Activated CD8-positive, alpha-beta T cell treated with anti-CD3 and anti-CD28 coated beads, Interleukin-2, amount 10 ng/mL, durations not matched to agents 7 days and 5 days (primary cell): Measurements from ENCODE around the gene FLNA. TPM values are rescaled to one million over a fixed set of nuclear protein-coding genes. Genes with fewer than 3 reads are reported as not detected.

Source experiments
- ATAC-seq: fragments of 150-1000 bp; cut with Tn5 transposase; one replicate; pipeline ENCODE4 v1.10.0; 2021; ENCODE audit warnings: moderate library complexity
- CTCF ChIA-PET: fragments of 350-600 bp; sonication (Branson Sonifier 250); formaldehyde crosslinking; loops from one replicate; lab custom pipeline; 2021; ENCODE audit warnings: antibody characterized with exemption; lab: Charles Lee
- POLR2A ChIA-PET: fragments of 350-600 bp; sonication (Branson Sonifier 250); formaldehyde crosslinking; loops from one replicate; lab custom pipeline; 2021; ENCODE audit warnings: antibody characterized with exemption; lab: Charles Lee
- DNase-seq: peaks from one replicate; pipeline ENCODE4 v3.0.0-alpha.2; 2020
- H3K27ac Mint-ChIP-seq: one replicate; pipeline ENCODE4 v1.8.0; 2021; ENCODE audit warnings: mild to moderate bottlenecking, mixed read lengths
- H3K27me3 Mint-ChIP-seq: one replicate; pipeline ENCODE4 v1.8.0; 2021; ENCODE audit warnings: low read depth, mixed read lengths
- H3K36me3 Mint-ChIP-seq: one replicate; pipeline ENCODE4 v1.8.0; 2021; ENCODE audit warnings: low read depth, mixed read lengths
- H3K4me1 Mint-ChIP-seq: one replicate; pipeline ENCODE4 v1.8.0; 2021; ENCODE audit warnings: low read depth, mixed read lengths
- H3K4me3 Mint-ChIP-seq: one replicate; pipeline ENCODE4 v1.8.0; 2021; ENCODE audit warnings: mild to moderate bottlenecking, mixed read lengths
- H3K9me3 Mint-ChIP-seq: one replicate; pipeline ENCODE4 v1.8.0; 2022; ENCODE audit warnings: mixed read lengths; ENCODE audit not compliant: insufficient read depth
- total RNA-seq, 2 experiments: library from RNA; stranded (reverse); gene quantifications; one replicate each; pipeline ENCODE4 v1.2.3, GENCODE V29; 2021

Gene FLNA
- total RNA-seq, 2 experiments from 2014 or later, result 1,371 to 1,454 TPM

DNA sequence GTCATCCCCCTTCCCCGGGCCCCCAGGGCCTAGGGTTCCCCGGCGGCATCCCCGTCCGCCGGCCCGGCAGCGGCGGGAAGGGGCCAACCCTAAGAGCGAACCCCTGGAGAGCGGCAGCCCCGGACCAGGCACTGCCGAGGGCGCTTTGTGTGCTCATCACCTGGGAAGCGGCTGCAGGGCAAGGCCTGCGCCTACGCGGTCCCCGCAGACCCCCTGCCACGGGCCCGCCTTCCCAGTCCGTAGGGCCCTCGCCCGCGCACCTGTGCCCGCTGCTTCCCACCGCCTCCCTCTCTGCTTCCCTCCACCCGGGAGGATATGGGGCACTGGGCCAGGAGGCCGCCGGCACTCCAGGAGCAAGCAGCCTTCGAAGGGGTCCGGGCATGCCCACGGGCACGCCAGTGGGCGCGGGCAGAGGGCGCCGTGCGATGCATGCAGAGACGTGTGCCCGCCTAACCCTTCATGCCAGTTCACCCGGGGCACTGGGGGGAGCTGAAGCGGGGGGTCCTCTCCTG is 2.6 kb downstream of the FLNA start:
- POLR2A ChIA-PET, result interaction anchor here (1.8 kb wide), 1 partner anchor 26 kb away, joined by 13 read pairs; the partner anchor contains the start of gene RPL10
- H3K27ac Mint-ChIP-seq, result peak overlapping the region; percentile 82
- DNase-seq, result no peak

DNA sequence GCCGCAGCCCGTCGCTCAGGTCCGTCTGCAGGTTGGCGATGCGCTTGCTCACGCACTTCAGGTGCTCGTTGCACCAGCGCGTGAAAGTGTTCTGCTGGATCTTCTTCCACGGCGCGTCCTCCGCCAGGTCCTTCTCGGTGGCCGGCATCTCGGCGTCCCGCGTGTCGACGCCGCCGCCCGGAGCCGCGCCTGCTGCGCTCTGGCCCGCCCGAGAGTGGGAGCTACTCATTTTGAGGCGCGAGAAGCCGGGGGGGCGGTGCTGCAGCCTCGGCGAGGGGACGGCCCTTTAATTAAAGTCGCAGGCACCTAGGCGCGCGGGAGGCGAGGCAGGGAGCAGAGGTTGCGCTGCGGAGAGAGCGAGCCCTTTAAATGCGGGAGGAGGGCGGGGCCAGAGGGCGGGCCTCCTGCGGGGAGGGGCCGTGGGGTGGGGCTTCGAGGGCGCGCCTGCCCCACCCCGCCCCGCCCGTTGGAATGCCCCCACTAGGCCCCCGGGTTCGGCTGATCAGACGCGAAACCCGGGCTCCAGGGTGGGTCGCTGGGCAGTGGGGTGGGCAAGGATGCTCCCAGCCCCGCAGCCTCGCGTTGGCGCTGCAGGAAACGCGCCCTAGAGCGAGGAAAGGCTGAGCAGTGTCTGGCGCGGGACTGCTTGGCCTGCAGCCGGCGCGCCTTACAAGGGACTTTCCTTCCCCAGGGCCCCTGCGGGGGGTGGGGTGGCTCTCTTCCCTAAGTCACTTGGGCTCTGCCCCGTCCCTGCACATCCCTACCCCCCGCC is 3.2 kb downstream of the FLNA start:
- ChIA-PET CTCF (no interaction called here), POLR2A (interaction anchor here (0.6 to 1.7 kb wide), 5 partner anchors 9 to 173 kb away, joined by 3 to 6 read pairs (median 4); partner anchors contain the start of gene RPL10)
- H3K4me3 Mint-ChIP-seq, result peak overlapping the region; percentile 79
- ATAC-seq (peak; percentile 55), DNase-seq (peak; percentile 96)
- no peaks in the 10 kb centered on the region for H3K9me3 Mint-ChIP-seq
- peak overlapping the region; percentile 85 for H3K27ac Mint-ChIP-seq
- H3K4me1 Mint-ChIP-seq, result peaks cover 30% of the 10 kb centered on the region
- H3K27me3 Mint-ChIP-seq, result no peaks in the 10 kb centered on the region
- peaks cover 29% of the 10 kb centered on the region for H3K36me3 Mint-ChIP-seq

More for the DNA sequence above, 2.6 kb downstream of the FLNA start:
- peaks cover 26% of the 10 kb centered on the region for H3K36me3 Mint-ChIP-seq
- peaks cover 33% of the 10 kb centered on the region for H3K4me1 Mint-ChIP-seq
- H3K9me3 Mint-ChIP-seq, result no peaks in the 10 kb centered on the region
- H3K27me3 Mint-ChIP-seq, result no peaks in the 10 kb centered on the region
- peak; percentile 1 for ATAC-seq
- peak overlapping the region; percentile 79 for H3K4me3 Mint-ChIP-seq
- CTCF ChIA-PET, result no interaction called here

GRCh38 chrX:154370300-154371016 is 4.0 kb downstream of the FLNA start:
- ATAC-seq, result peak; percentile 0
- no peaks in the 10 kb centered on the region for H3K27me3 Mint-ChIP-seq

GRCh38 chrX:154369449-154370299 is 4.8 kb downstream of the FLNA start:
- ChIA-PET POLR2A (interaction anchor here (0.5 to 1.7 kb wide), 6 partner anchors 10 to 399 kb away, joined by 3 to 6 read pairs (median 4); partner anchors contain the start of genes EMD and RPL10), CTCF (interaction anchor here (1.0 kb wide), 1 partner anchor 22 kb away, joined by 3 read pairs; no protein-coding TSS in a partner anchor)
- peak; percentile 2 for ATAC-seq

More at GRCh38 chrX:154370300-154371016, 4.0 kb downstream of the FLNA start:
- peaks cover 32% of the 10 kb centered on the region for H3K4me1 Mint-ChIP-seq
- ChIA-PET POLR2A (interaction anchor here (1.0 to 1.7 kb wide), 6 partner anchors 15 to 174 kb away, joined by 3 to 6 read pairs (median 4); partner anchors contain the start of gene RPL10), CTCF (no interaction called here)
- H3K4me3 Mint-ChIP-seq, result peak overlapping the region; percentile 90
- H3K36me3 Mint-ChIP-seq, result peaks cover 29% of the 10 kb centered on the region
- no peaks in the 10 kb centered on the region for H3K9me3 Mint-ChIP-seq
- DNase-seq, result no peak
- peak overlapping the region; percentile 90 for H3K27ac Mint-ChIP-seq

GRCh38 chrX:154368630-154369448 is 5.6 kb downstream of the FLNA start:
- H3K27me3 Mint-ChIP-seq, result no peaks in the 10 kb centered on the region
- ChIA-PET CTCF (interaction anchor here (1.0 kb wide), 1 partner anchor 22 kb away, joined by 3 read pairs; no protein-coding TSS in a partner anchor), POLR2A (interaction anchor here (0.9 to 1.4 kb wide), 6 partner anchors 10 to 174 kb away, joined by 3 to 6 read pairs (median 5); partner anchors contain the start of genes EMD and RPL10)
- peaks cover 36% of the 10 kb centered on the region for H3K36me3 Mint-ChIP-seq
- peak overlapping the region; percentile 90 for H3K4me3 Mint-ChIP-seq
- DNase-seq (peak; percentile 92), ATAC-seq (peak; percentile 42)
- H3K27ac Mint-ChIP-seq, result peak overlapping the region; percentile 84
- no peaks in the 10 kb centered on the region for H3K9me3 Mint-ChIP-seq
- H3K4me1 Mint-ChIP-seq, result peaks cover 30% of the 10 kb centered on the region

More at GRCh38 chrX:154369449-154370299, 4.8 kb downstream of the FLNA start:
- Mint-ChIP-seq H3K9me3 (no peaks in the 10 kb centered on the region), H3K36me3 (peaks cover 31% of the 10 kb centered on the region), H3K27me3 (no peaks in the 10 kb centered on the region), H3K4me1 (peaks cover 29% of the 10 kb centered on the region), H3K27ac (peak overlapping the region; percentile 90), H3K4me3 (peak overlapping the region; percentile 90)
- DNase-seq, result peak; percentile 82

DNA sequence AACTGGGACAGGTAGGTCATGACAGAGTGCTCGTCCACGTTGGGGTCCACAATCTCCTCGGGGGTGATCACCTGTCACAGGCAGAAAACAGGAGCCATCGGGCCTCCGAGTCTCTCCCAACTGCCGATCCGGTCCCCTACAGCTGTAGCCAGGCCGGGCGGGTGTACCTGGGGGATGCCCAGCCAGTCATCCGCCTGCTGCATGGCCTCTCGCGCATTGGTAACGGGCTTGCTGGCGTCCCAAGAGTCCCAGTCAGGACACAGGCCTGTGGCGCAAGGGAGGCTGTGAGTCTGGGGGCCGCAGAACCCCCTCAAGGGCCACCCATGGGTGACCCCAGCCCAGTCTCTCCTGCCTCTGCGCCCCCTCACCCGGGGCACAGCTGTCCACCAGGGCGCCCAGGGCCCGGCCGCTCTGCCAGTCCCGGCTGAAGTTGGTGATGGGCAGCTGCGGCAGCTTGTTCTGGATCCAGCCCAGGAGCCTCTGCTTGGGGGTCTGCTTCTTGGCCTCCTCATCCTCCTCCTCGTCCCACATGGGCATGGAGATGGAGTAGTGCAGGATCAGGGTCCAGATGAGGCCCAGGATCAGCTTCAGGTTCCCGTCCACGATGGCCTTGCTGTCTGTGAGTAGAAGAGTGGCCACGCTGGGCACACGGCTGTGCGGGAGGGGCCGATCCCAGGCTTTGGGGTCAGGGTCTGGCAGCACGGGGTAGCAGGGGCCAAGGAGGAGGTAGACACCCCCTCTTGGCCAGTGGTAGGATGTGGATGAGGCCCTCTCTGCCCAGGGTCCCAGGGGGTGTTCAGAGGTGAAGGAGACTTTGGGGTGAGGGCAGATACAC is 6.7 kb downstream of the FLNA start:
- Mint-ChIP-seq H3K4me3 (peak overlapping the region; percentile 90), H3K36me3 (peaks cover 40% of the 10 kb centered on the region), H3K27me3 (no peaks in the 10 kb centered on the region), H3K9me3 (no peaks in the 10 kb centered on the region), H3K4me1 (peaks cover 29% of the 10 kb centered on the region), H3K27ac (peak overlapping the region; percentile 84)
- no peak for DNase-seq
- ATAC-seq, result no peak
- ChIA-PET CTCF (no interaction called here), POLR2A (interaction anchor here (0.6 to 1.4 kb wide), 7 partner anchors 10 to 31 kb away, joined by 3 to 6 read pairs (median 4); partner anchors contain the start of genes EMD and RPL10)

GRCh38 chrX:154366666-154367055 is 7.8 kb downstream of the FLNA start:
- no peak for ATAC-seq
- Mint-ChIP-seq H3K27ac (no peak overlapping the region), H3K9me3 (no peaks in the 10 kb centered on the region), H3K4me3 (no peak overlapping the region), H3K27me3 (no peaks in the 10 kb centered on the region), H3K36me3 (peaks cover 39% of the 10 kb centered on the region), H3K4me1 (peaks cover 24% of the 10 kb centered on the region)
- ChIA-PET CTCF (no interaction called here), POLR2A (interaction anchor here (0.9 to 1.2 kb wide), 2 partner anchors 9 to 13 kb away, joined by 3 read pairs; no protein-coding TSS in a partner anchor)
- no peak for DNase-seq

DNA sequence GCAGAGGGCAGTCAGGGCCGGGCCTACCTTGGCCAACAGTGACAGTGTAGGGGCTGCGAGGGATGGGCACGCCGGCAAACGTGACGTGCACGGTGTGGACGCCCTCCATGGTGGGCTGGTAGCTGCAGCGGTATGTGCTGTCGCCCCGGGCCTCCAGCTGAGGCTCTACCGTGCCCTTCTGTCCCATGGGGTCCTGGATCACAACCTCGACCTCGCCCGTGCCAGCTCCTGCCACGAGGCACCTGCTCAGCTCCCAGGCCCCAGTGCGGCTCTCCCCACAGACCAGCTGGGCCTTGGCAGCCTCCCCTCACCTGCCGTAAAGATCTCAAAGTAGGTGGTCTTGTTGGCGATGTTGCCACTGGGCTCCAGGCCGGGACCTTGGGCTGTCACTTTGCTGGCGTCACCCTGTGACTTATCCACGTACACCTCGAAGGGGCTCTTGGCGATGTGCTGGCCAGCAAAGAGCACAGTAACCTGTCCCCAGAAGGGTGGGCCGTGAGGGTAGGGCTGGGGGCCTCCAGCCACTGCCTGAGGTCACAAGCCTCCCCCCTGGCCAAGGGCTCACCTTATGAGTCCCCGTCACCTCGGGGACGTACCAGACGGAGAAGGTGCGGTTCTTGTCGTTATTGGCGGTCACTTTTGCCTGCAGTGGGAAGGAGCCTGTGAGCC is 8.3 kb downstream of the FLNA start:
- H3K4me3 Mint-ChIP-seq, result no peak overlapping the region
- peaks cover 44% of the 10 kb centered on the region for H3K36me3 Mint-ChIP-seq
- POLR2A ChIA-PET, result interaction anchor here (1.2 kb wide), 1 partner anchor 8 kb away, joined by 3 read pairs; no protein-coding TSS in a partner anchor
- ATAC-seq (no peak), DNase-seq (no peak)
- H3K27me3 Mint-ChIP-seq, result no peaks in the 10 kb centered on the region
- H3K4me1 Mint-ChIP-seq, result peaks cover 27% of the 10 kb centered on the region
- CTCF ChIA-PET, result no interaction called here
- no peaks in the 10 kb centered on the region for H3K9me3 Mint-ChIP-seq
- no peak overlapping the region for H3K27ac Mint-ChIP-seq

GRCh38 chrX:154365052-154365600 is 9.3 kb downstream of the FLNA start:
- ChIA-PET CTCF (no interaction called here), POLR2A (no interaction called here)
- no peaks in the 10 kb centered on the region for H3K27me3 Mint-ChIP-seq
- H3K4me3 Mint-ChIP-seq, result no peak overlapping the region
- no peaks in the 10 kb centered on the region for H3K9me3 Mint-ChIP-seq
- DNase-seq (no peak), ATAC-seq (no peak)
- H3K36me3 Mint-ChIP-seq, result peaks cover 44% of the 10 kb centered on the region
- no peak overlapping the region for H3K27ac Mint-ChIP-seq
- H3K4me1 Mint-ChIP-seq, result peaks cover 30% of the 10 kb centered on the region
